DOHH2 (cell line): ENCODE measurements around the gene TBX20.
"Not testable (repeated sequence)": the region's sequence is repeated elsewhere in the genome, so short reads cannot be mapped to it uniquely, and the experiment has no call there.

Experiments
- EZH2phosphoT487 ChIP-seq: fragments of 200-600 bp; sonication (generic); IDR thresholded peaks from 2 replicates; pipeline ENCODE4 v1.6.1; 2017; ENCODE audit warnings: borderline replicate concordance, mild to moderate bottlenecking, antibody characterized with exemption, low read length, moderate library complexity, mixed read lengths
- TF ChIP-seq, protein P1 (sequence below): fragments of 200-600 bp; sonication (generic); IDR thresholded peaks from one replicate; pipeline ENCODE4 v1.5.1; 2014; ENCODE audit warnings: antibody characterized with exemption, mild to moderate bottlenecking, low read depth, low read length; ENCODE audit not compliant: poor library complexity, severe bottlenecking

DNA sequence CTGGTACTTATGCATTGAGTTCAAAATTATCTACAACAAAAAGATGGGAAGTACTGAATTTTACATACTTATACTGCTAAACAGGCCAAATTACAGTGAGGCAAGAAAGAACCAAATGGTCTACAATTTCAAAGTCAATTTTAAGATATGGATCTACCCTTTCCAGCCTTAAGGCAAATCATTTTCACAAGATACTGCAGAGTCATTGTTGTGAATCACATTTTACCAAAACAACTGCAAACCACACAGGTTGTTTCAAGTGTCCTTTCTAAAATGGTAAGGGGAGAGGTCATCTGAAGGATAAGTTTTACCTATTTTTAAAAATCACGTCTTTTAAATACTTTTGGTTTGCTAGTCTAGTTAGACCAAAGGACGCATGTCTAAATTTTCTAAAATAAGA, 12.9 kb downstream of the TBX20 start:
- TF ChIP-seq, protein P1, sequence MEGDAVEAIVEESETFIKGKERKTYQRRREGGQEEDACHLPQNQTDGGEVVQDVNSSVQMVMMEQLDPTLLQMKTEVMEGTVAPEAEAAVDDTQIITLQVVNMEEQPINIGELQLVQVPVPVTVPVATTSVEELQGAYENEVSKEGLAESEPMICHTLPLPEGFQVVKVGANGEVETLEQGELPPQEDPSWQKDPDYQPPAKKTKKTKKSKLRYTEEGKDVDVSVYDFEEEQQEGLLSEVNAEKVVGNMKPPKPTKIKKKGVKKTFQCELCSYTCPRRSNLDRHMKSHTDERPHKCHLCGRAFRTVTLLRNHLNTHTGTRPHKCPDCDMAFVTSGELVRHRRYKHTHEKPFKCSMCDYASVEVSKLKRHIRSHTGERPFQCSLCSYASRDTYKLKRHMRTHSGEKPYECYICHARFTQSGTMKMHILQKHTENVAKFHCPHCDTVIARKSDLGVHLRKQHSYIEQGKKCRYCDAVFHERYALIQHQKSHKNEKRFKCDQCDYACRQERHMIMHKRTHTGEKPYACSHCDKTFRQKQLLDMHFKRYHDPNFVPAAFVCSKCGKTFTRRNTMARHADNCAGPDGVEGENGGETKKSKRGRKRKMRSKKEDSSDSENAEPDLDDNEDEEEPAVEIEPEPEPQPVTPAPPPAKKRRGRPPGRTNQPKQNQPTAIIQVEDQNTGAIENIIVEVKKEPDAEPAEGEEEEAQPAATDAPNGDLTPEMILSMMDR, result not testable (repeated sequence)
- TF ChIP-seq EZH2phosphoT487, result not testable (repeated sequence)
